HG02938 (cell line): ENCODE results near the gene EGFL6.
"Not testable (repeated sequence)": the region's sequence is repeated elsewhere in the genome, so short reads cannot be mapped to it uniquely, and the experiment has no call there.

ENCODE experiments used
- ATAC-seq: cut with Tn5 transposase; IDR thresholded peaks from one replicate; pipeline ENCODE4 v1.9.1; 2021; ENCODE audit warnings: mild to moderate bottlenecking, moderate library complexity; ENCODE audit not compliant: unreplicated experiment

EGFL6 gene

GRCh38 chrX:13590207-13590606 lies 20.8 kb downstream of the EGFL6 start:
- no peak for ATAC-seq

- no peak for ATAC-seq
These were observed 21.5 kb downstream of the EGFL6 start for GRCh38 chrX:13590914-13591313.

DNA sequence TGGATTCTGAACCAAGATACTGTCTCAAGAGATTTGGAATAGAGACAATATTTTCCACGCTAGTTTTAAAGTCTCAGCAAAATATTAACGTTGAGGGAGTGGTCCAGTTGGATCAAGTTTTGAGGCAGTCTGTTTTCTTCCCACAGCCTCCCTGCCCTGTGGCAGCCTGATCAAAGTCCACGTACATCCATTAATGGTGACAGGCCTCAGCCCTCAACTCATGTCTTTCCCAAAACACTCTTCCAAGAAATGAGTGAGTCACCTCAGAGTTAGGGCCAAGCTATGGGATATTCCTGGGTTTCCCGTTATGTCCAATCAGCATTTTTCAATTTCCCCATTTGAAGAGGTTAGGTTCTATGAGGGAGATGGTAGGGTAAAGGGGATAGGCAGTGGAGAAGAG lies 28.5 kb downstream of the EGFL6 start:
- ATAC-seq = no peak

DNA sequence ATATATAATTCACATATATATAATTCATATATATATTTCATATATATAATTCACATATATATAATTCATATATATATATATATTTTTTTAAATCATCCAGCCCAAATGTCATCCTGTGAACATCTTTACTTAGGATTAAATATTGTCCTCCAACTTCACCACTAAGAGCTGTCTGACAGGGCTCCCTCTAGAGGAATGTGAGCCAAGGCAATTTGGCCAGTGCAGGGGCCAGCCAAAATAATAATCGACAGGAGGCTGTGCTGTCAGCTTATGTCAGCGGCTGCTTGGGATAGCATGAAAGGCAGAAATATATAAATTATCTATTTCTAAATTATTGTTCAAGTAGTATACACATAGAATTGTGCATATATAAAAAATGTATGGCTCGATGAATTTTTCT lies 29.5 kb downstream of the EGFL6 start:
- no peak for ATAC-seq

- no peak for ATAC-seq
These were observed 30.1 kb downstream of the EGFL6 start for GRCh38 chrX:13599491-13599890.

GRCh38 chrX:13605611-13606010 lies 36.2 kb downstream of the EGFL6 start:
- no peak for ATAC-seq

DNA sequence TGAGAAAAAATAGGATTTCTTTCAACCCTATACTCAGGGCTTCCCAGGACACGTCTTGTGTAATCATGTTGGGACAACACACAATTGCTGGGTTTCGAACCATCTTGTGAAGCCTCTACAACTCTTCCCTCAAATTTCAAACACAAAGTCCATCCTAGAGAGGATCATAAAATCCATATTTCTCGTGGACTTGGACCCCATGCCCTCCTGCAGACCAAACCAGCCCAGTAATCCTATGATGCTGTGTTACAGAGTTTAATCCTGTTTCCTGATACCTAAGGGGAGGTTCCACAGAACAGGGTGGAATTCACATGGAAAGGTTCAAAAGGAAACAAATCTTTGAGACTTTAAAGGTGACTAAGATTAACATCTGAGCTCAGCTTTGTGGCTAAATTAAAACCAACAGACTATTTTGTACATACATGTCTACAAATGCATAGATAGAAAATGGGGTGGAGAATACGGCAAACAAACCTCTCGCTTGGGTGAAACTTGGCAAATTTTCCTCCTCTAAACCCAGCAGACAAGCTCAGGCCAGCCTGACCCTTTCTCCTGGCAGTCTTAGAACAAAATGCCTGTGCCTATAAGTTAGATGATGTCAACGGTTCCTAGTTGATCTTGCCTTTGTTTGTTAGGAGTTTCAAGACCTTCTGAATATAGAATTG lies 38.1 kb downstream of the EGFL6 start:
- no peak for ATAC-seq

DNA sequence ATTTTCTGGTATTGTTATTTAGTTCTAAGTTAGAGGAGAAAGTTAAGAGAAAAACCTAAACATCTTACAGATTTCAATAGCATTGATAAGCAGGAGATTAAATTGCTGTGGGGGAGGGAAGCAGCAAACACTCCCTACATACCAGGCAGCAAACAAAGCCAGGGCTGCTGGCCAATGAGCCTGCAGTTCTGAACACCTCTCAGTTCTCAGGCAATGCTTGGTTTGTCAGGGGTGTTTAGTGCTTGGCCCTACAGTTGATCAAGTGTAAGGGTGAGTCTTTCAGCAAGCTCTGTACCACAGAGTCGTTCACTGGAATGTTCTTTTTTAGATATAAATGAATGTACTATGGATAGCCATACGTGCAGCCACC lies 38.6 kb downstream of the EGFL6 start:
- ATAC-seq = no peak

- no peak for ATAC-seq
These were observed 44.8 kb downstream of the EGFL6 start for GRCh38 chrX:13614154-13614553.

GRCh38 chrX:13620207-13620606 lies 50.8 kb downstream of the EGFL6 start:
- ATAC-seq = peak; percentile 58

- ATAC-seq = no peak
These were observed 53.1 kb downstream of the EGFL6 start for GRCh38 chrX:13622401-13622964.

DNA sequence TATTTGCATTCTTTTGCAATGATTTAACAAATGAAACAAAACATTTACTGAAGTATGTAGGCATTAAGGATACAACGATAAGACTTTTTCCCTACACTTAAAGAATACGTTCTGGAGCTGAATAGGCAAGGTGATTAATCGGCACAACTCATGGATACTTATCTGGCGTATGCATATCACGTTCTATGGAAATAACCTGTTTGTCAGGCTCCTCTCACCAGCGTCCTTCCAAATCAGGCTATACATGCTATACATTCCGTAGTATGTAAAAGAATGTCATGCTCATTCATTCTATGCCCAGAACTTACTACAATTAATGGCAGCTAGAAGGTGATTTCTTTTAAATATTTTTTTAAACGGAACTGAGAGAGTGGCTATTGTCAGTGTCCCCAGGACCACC lies 57.9 kb downstream of the EGFL6 start:
- no peak for ATAC-seq

DNA sequence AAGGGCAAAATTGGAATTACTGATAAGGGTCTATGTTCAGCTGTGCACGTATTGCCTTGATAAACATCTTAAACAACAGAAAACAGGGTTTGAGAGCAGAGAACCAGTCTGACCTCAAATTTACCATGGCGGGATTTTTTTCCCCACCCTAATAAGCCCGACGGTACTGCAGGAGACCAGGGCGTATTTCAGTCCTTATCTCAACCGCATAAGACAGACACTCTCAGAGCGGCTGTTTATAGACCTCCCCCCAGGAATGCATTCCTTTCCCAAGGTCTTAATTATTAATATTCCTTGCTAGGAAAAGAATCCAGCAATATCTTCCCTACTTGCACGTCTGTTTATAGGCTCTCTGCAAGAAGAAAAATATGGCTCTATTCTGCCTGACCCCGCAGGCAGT lies 67.8 kb downstream of the EGFL6 start:
- ATAC-seq = not testable (repeated sequence)

GRCh38 chrX:13638021-13638420 lies 68.6 kb downstream of the EGFL6 start:
- ATAC-seq = no peak

DNA sequence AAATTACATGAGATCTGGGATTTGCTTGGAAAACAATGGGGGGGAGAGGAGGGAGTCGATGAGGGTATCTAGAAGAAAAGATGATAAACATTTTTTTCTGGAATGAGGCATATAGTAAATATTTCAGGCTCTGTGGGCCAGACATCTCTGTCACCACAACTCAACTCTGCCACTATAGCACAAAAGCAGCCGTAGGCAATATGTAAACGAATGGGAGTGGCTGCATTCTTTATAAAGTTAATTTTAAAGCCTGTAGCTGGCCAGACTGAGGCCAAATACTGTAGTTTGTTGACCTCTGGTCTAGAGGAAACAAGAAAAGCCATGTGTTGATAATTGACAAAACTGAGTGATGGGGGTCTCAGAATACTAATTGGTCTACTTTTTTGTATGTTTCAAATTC lies 69.4 kb downstream of the EGFL6 start:
- no peak for ATAC-seq

GRCh38 chrX:13641684-13642083 lies 72.3 kb downstream of the EGFL6 start:
- ATAC-seq = not testable (repeated sequence)

DNA sequence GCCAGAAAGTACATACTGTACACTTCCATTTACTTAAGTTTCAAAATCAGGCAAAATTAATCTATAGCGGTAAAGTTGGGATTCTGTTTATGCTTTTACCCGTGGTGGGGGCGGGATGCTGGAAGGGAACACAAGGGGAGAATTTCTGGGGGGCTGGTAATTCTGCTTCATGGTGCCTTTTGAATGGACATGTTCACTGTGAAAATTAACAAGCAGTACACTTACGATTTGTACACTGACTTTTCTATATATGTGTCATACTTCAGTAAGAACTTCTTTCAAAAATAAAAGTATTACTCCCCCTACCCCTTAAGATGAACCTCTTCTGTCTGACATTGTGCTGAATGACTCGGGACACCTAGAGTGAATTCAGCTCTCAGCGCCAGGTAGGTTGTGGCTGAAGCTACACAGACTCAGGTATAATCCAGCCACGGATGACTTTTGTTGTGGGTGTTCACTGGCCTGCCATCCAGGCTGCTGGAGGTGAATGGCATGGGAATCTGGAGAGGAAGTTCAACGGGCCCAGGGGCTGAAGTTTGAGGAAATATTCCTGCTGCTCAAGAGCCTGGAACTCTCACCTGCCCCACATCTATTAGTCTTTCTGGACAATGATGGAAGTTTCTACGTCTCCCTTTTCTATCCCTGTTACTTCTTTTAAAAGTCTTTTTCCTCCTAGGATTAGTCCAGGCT lies 76.2 kb downstream of the EGFL6 start:
- ATAC-seq = no peak

DNA sequence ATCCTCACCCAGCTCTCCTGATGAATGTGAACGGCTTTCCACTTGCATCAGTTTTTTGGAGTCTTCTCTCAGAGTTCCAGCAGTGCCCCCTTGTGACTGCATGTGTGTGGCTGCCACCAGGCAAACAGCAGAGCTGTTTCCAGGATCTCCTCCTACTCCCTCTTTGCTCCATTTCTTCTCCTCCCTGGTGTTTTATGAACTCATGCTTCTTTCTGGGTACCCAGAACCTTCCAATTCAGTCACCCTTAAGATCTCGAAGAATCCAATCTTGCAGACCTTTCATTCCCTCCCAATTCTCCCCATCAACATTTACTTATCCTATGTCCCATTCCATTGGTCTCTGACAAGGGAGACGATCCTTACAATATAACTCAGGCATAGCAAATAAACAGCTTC lies 76.8 kb downstream of the EGFL6 start:
- ATAC-seq = no peak

DNA sequence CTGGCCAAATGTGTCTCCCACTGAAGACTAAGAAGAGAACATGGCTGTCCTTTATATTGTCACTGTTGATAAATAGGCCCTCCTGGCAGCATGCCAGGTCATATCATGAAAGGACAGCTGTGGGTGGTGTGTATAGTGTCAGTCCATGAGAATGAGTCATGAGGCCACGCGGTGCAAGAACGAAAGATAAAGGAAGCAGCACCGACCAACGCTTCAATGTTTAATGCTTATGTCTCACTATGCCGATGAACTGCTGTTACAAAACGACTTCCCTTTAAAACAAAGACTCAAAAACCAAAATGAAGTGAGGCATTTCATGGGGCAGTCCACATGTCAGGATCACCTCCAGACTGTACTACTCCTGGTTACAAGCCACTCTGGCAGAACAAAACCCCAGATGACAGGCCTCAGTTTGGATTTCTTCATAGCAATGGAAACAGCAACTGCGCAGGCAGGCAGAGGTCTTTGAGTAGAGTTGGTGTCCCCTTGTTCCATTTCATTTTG lies 78.4 kb downstream of the EGFL6 start:
- ATAC-seq = no peak

DNA sequence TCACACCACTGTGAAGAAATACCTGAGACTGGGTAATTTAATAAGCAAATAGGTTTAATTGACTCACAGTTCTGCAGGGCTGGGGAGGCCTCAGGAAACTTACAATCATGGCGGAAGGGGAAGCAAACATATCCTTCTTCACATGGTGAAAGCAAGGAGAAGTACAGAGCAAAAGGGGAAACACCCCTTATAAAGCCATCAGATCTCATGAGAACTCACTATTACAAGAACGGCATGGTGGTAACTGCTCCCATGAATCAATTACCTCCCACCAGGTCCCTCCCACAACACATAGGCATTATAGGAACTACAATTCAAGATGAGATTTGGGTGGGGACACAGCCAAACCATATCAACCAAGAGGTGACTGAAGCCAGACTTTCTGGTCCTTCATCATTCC lies 78.9 kb downstream of the EGFL6 start:
- ATAC-seq = not testable (repeated sequence)

- ATAC-seq = no peak
These were observed 80.4 kb downstream of the EGFL6 start for GRCh38 chrX:13649838-13650237.

DNA sequence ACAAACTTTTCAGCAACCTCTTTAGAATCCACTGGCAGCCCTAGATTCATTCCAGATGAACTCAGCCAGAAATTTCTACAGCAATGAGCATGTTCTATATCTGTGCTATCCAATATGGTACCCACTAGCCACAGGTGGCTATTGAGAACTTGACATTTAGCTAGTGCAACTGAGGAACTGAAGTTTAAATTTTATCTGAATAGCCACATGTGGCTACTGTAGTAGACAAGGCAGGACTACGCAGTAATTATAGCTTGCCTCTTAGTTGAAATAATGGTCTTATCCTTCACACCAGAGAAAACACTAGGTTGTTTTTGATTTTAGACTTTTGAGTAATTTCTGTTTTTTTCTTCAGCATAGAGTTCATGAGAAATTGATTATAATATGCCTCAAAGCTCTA lies 80.9 kb downstream of the EGFL6 start:
- ATAC-seq = no peak
